Endothelial cell of umbilical vein (primary cell): ENCODE measurements around the gene MB. TPM values are rescaled to one million over a fixed set of nuclear protein-coding genes. Genes with fewer than 3 reads are reported as not detected.

Experiments used
- BruUV-seq: library from RNA; stranded (reverse); fragments of 400-500 nt; replicated peaks from 2 replicates; lab custom pipeline; 2021; lab: Mats Ljungman, UMichigan
- CTCF ChIA-PET: fragments of 300-600, 350-600 bp; sonication (Branson Sonifier 250); formaldehyde crosslinking; loops from one replicate; lab custom pipeline; 2021; ENCODE audit warnings: antibody characterized with exemption, inconsistent platforms; lab: Charles Lee
- POLR2A ChIA-PET: fragments of 300-600, 350-600 bp; sonication (Branson Sonifier 250); formaldehyde crosslinking; loops from one replicate; lab custom pipeline; 2021; ENCODE audit warnings: antibody characterized with exemption, inconsistent platforms; lab: Charles Lee
- DNase-seq: peaks from one replicate; pipeline ENCODE4 v3.0.0-alpha.2; 2011; ENCODE audit warnings: low read depth, low spot score
- FAIRE-seq: peaks from 2 replicates; lab custom pipeline; 2011; peaks lifted over from hg19 to GRCh38; lab: Jason Lieb, UNC
- H2AFZ ChIP-seq: 2 replicates; pipeline ENCODE4 v1.6.0; 2012; ENCODE audit warnings: low read depth, low read length, control low read depth, inconsistent platforms
- H3K27ac ChIP-seq: 2 replicates; pipeline ENCODE4 v1.5.1; 2011; ENCODE audit warnings: low read depth, mild to moderate bottlenecking, control low read depth, low read length, moderate library complexity; ENCODE audit not compliant: insufficient read depth
- H3K27me3 ChIP-seq, 2 experiments: 2 replicates each; pipeline versions ENCODE4 v1.6.0 to v1.6.1; 2011; ENCODE audit warnings: low read length in 2 of 2, mixed read lengths in 1 of 2; ENCODE audit not compliant: control insufficient read depth in 2 of 2, insufficient read depth in 2 of 2
- H3K36me3 ChIP-seq, 2 experiments: 2 replicates in 1 of 2; 3 replicates in 1 of 2; pipeline ENCODE4 v1.5.1; 2011; ENCODE audit warnings: low read length in 2 of 2, mild to moderate bottlenecking in 1 of 2, moderate library complexity in 1 of 2; ENCODE audit not compliant: control insufficient read depth in 2 of 2, insufficient read depth in 2 of 2; ENCODE audit errors: extremely low read depth in 1 of 2
- H3K4me1 ChIP-seq: 3 replicates; pipeline ENCODE4 v1.5.1; 2011; ENCODE audit warnings: mild to moderate bottlenecking, low read length; ENCODE audit not compliant: control insufficient read depth, insufficient read depth; ENCODE audit errors: extremely low read depth
- H3K4me2 ChIP-seq: 2 replicates; pipeline ENCODE4 v1.6.1; 2011; ENCODE audit warnings: low read length, control low read depth, mixed read lengths; ENCODE audit not compliant: insufficient read depth
- H3K4me3 ChIP-seq, 3 experiments: fragments of 200-600 bp in 1 of 3; sonication (generic), shearing (Covaris generic) in 1 of 3; replicated peaks in 1 of 3; 2 replicates each; pipeline ENCODE4 v1.5.1; 2011 to 2016; ENCODE audit warnings: control low read depth in 3 of 3, low read length in 3 of 3, mild to moderate bottlenecking in 2 of 3, inconsistent platforms in 1 of 3, low read depth in 1 of 3, moderate library complexity in 1 of 3; ENCODE audit not compliant: insufficient read depth in 1 of 3
- H3K79me2 ChIP-seq: 2 replicates; pipeline ENCODE4 v1.6.0; 2012; ENCODE audit warnings: low read length, inconsistent platforms; ENCODE audit not compliant: control insufficient read depth, insufficient read depth
- H3K9ac ChIP-seq: replicated peaks from 2 replicates; pipeline ENCODE3; 2011; ENCODE audit warnings: low read length, control low read depth; ENCODE audit not compliant: insufficient read depth; ENCODE audit errors: extremely low read depth
- H3K9me1 ChIP-seq: replicated peaks from 3 replicates; pipeline ENCODE4 v1.6.0; 2011; ENCODE audit warnings: mild to moderate bottlenecking, low read length; ENCODE audit not compliant: control insufficient read depth, insufficient read depth; ENCODE audit errors: extremely low read depth
- H3K9me3 ChIP-seq: replicated peaks from 2 replicates; pipeline ENCODE4 v1.5.1; 2012; ENCODE audit warnings: low read length, inconsistent platforms; ENCODE audit not compliant: control insufficient read depth, insufficient read depth
- H4K20me1 ChIP-seq: replicated peaks from 2 replicates; pipeline ENCODE3; 2011; ENCODE audit warnings: mild to moderate bottlenecking, low read length; ENCODE audit not compliant: control insufficient read depth, insufficient read depth; ENCODE audit errors: extremely low read depth
- EZH2 ChIP-seq: IDR thresholded peaks from 2 replicates; pipeline ENCODE4 v1.6.1; 2012; ENCODE audit warnings: borderline replicate concordance, low read depth, mild to moderate bottlenecking, moderate library complexity, low read length, inconsistent platforms; ENCODE audit not compliant: severe bottlenecking
- FOS ChIP-seq: IDR thresholded peaks from 2 replicates; pipeline ENCODE4 v1.6.1; 2011; ENCODE audit warnings: mild to moderate bottlenecking, low read length, moderate library complexity, borderline replicate concordance; ENCODE audit not compliant: insufficient read depth
- GATA2 ChIP-seq: IDR thresholded peaks from 2 replicates; pipeline ENCODE4 v1.7.0; 2011; ENCODE audit warnings: low read depth, mild to moderate bottlenecking, moderate library complexity, mixed read lengths, low read length; ENCODE audit not compliant: insufficient read length, insufficient read depth
- JUN ChIP-seq: IDR thresholded peaks from 2 replicates; pipeline ENCODE4 v1.6.1; 2011; ENCODE audit warnings: borderline replicate concordance, low read depth; ENCODE audit not compliant: insufficient read length, insufficient read depth
- MYC ChIP-seq: IDR thresholded peaks from one replicate; pipeline ENCODE4 v1.6.1; 2011; ENCODE audit warnings: mild to moderate bottlenecking, low read depth, low read length
- POLR2A ChIP-seq: IDR thresholded peaks from 2 replicates; pipeline ENCODE4 v1.6.1; 2012; ENCODE audit warnings: low read depth, mild to moderate bottlenecking, control low read depth, low read length
- POLR2AphosphoS5 ChIP-seq: IDR thresholded peaks from 2 replicates; pipeline ENCODE4 v1.6.1; 2012; ENCODE audit warnings: low read depth, mild to moderate bottlenecking, control low read depth, low read length, moderate library complexity; ENCODE audit not compliant: insufficient read depth
- dilution Hi-C: fragments of 300-500 bp; cut with MboI; formaldehyde crosslinking; loops from one replicate; pipeline ENCODE4 v1.15.0; 2019; ENCODE audit warnings: low sequenced_read_pairs; ENCODE audit not compliant: extremely low pct_ligation_motif_present
- intact Hi-C: fragments of 100-400 bp; cut with micrococcal nuclease; formaldehyde crosslinking; loops from one replicate; pipeline ENCODE4 v1.10.0; 2022
- polyA plus RNA-seq, 4 experiments: library from polyadenylated mRNA; depleted of rRNA in 3 of 4; stranded (reverse) in 3 of 4; unstranded in 1 of 4; fragments of >200 nt; gene quantifications; 2 replicates each; pipeline versions ENCODE4 v1.2.1 to v1.2.3, GENCODE V29; 2011 to 2012; ENCODE audit warnings: missing spikeins in 1 of 4
- total RNA-seq: library from RNA; stranded (reverse); gene quantifications from 2 replicates; pipeline ENCODE4 v1.2.3, GENCODE V29; 2021
- TF ChIP-seq, protein P1 (sequence below): IDR thresholded peaks from 2 replicates; pipeline ENCODE4 v1.6.1; 2011; ENCODE audit not compliant: insufficient read depth, insufficient read length
- TF ChIP-seq, protein P2 (sequence below), 2 donors: IDR thresholded peaks; 1 replicate in 1 of 2; 2 replicates in 1 of 2; pipeline ENCODE4 v1.5.1; 2011; ENCODE audit warnings: low read length in 2 of 2, mild to moderate bottlenecking in 2 of 2, moderate library complexity in 2 of 2, control low read depth in 1 of 2, inconsistent platforms in 1 of 2, low read depth in 1 of 2; ENCODE audit not compliant: insufficient read depth in 1 of 2; ENCODE audit errors: extremely low read depth in 1 of 2

Gene MB
- total and polyA plus RNA-seq, 2 donors (not counting 3 experiments of a cell fraction or from before 2014, with no cell fraction given) = not detected

DNA sequence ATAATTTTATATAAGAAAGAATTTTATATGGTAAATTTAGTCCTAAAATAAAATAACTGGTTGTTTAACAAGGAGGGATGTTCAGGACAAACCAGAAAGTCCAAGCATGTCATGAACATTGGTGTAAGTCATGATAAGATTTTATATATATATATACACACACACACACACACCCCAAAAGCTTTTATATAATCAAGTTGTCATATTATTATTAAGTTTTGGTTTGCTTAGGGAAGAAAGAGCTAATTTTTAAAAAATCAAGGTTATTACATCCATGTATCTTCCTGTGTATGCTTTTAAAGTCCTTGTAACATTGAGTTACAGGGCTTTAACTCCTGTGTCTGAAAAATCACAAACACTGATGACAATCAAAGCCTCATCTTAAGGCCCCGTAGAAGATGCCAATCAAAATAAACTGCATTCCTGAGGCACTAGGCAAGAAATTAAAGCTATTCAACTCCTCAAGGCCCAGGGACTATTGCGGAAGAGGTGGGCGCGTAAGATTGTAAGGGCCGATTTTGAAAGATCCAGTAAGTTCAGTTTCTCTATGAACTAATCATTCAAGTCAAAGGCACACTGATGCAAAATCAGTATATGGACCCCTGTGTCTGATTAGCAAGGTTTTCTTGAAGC is 47.9 kb upstream of the MB start:
- Histone ChIP-seq H3K27me3 (peaks cover 0 to 3% of the 10 kb centered on the region in 2 experiments), H3K9ac (no peak overlapping the region), H3K9me3 (no peaks in the 10 kb centered on the region), H3K4me2 (no peak overlapping the region), H3K9me1 (no peaks in the 10 kb centered on the region), H4K20me1 (no peaks in the 10 kb centered on the region), H3K4me3 (no peak overlapping the region), H3K27ac (no peak overlapping the region), H2AFZ (no peak overlapping the region), H3K36me3 (no peaks in the 10 kb centered on the region), H3K79me2 (no peaks in the 10 kb centered on the region), H3K4me1 (peaks cover 4% of the 10 kb centered on the region)
- BruUV-seq = no TSS peak
- POLR2A ChIA-PET = no interaction called here
- FAIRE-seq (no peak), DNase-seq (no peak)
- intact Hi-C loops = no loop called here
- dilution Hi-C loops = no loop called here
- TF ChIP-seq EZH2 = no peak
- TF ChIP-seq, protein P1, sequence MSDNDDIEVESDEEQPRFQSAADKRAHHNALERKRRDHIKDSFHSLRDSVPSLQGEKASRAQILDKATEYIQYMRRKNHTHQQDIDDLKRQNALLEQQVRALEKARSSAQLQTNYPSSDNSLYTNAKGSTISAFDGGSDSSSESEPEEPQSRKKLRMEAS = no peak
- TF ChIP-seq GATA2 = no peak
- TF ChIP-seq, protein P2, sequence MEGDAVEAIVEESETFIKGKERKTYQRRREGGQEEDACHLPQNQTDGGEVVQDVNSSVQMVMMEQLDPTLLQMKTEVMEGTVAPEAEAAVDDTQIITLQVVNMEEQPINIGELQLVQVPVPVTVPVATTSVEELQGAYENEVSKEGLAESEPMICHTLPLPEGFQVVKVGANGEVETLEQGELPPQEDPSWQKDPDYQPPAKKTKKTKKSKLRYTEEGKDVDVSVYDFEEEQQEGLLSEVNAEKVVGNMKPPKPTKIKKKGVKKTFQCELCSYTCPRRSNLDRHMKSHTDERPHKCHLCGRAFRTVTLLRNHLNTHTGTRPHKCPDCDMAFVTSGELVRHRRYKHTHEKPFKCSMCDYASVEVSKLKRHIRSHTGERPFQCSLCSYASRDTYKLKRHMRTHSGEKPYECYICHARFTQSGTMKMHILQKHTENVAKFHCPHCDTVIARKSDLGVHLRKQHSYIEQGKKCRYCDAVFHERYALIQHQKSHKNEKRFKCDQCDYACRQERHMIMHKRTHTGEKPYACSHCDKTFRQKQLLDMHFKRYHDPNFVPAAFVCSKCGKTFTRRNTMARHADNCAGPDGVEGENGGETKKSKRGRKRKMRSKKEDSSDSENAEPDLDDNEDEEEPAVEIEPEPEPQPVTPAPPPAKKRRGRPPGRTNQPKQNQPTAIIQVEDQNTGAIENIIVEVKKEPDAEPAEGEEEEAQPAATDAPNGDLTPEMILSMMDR (IDR thresholded peaks at IDR 0.05; ENCODE audit: extremely low read depth in 1 of 2, insufficient read depth in 1 of 2, low read depth in 1 of 2, low read length in 2 of 2) = no peak
- no peak for TF ChIP-seq POLR2AphosphoS5
- no peak for TF ChIP-seq MYC
- no peak for TF ChIP-seq FOS
- no peak for TF ChIP-seq JUN
- no peak for TF ChIP-seq POLR2A
- CTCF ChIA-PET = interaction anchor here (1.1 kb wide), 1 partner anchor 9 kb away, joined by 3 read pairs; no protein-coding TSS in a partner anchor
